Rectal smooth muscle tissue (tissue), 1 donor: ENCODE results near the gene FAM149A.

Experiments used
- H3K27ac ChIP-seq: one replicate; pipeline ENCODE4 v1.7.0; 2013; ENCODE audit warnings: low read depth, low read length, inconsistent platforms
- H3K27me3 ChIP-seq: one replicate; pipeline ENCODE4 v1.7.0; 2013; ENCODE audit warnings: low read length; ENCODE audit not compliant: control insufficient read depth, insufficient read depth
- H3K36me3 ChIP-seq: one replicate; pipeline ENCODE4 v1.7.0; 2013; ENCODE audit warnings: low read length; ENCODE audit not compliant: control insufficient read depth, insufficient read depth
- H3K4me1 ChIP-seq: one replicate; pipeline ENCODE4 v1.7.0; 2013; ENCODE audit warnings: low read length; ENCODE audit not compliant: control insufficient read depth, insufficient read depth
- H3K4me3 ChIP-seq: one replicate; pipeline ENCODE4 v1.7.0; 2013; ENCODE audit warnings: low read length
- H3K9ac ChIP-seq: one replicate; pipeline ENCODE4 v1.7.0; 2013; ENCODE audit warnings: low read length

Gene FAM149A

DNA sequence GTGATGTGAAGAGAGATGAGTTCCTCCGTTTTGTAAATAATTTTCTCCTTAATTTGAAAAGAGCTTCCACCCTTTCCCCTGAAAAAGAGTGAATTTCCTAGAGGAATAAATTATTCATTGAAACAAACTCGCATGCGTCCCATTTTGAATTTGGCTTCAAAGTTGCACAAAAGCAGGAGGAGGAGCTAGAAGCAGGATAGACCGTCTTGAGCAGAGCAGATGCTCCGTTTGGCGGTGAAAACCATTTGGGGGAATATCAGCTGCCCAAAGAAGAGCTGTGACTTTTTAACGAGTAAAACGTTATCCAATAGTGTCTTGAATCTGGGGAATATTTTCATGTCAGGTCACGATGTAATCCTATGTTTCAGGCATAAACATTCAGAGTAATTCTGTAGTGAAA is 42.0 kb downstream of the FAM149A start:
- H3K4me3 ChIP-seq = no peak overlapping the region
- peaks cover 2% of the 10 kb centered on the region for H3K36me3 ChIP-seq
- no peak overlapping the region for H3K9ac ChIP-seq
- no peaks in the 10 kb centered on the region for H3K4me1 ChIP-seq
- H3K27me3 ChIP-seq = no peaks in the 10 kb centered on the region
- no peak overlapping the region for H3K27ac ChIP-seq

DNA sequence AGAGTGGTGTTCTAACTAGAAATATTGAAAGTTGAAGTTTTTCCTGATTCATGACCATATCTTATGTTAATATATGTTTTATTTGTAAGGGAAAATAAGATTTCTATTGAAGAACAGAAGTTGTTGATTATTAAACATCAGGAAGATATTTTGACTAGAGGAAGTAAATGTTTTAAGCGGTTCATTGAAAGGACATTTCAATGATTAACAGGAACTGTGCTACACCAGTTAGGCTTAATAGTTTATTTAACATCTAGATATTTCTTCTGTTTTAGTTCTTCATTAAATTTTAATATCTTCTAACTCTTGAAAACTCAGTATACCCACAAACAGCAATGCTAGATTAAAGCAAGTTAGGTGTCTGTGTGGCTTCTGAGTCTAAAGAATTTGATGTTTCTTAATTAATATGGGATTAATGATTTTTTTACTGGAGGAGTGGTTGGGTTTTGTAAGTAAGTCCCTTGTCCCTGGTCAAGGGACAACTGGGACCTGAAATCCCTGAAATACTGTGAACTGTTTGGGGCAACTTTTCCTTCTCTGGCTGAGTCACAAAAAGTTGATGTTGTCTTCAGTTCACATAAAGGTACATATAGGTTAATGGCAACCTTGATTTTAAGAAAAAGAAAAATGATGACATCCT is 44.0 kb downstream of the FAM149A start:
- no peak overlapping the region for H3K9ac ChIP-seq
- H3K4me3 ChIP-seq = no peak overlapping the region
- H3K27ac ChIP-seq = no peak overlapping the region

DNA sequence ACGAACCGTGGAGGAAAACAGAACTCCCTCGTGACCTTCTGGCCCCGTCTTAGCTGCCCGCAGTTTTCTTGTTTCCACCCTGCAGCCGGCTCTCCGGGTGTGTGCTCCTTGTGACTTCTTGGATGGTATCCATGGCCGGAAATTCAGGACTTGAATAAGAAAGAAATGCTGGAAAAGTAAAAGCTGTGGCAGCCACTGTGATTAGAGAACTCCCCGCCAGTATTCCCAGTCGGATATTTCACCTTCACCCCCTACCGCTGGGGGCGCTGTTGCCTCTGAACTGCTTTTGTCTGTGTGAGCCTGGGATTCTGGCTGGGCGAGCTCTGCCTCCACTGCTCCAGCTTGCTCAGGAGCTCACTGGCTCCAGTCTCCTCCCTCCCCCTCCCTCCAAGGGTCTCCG is 45.4 kb downstream of the FAM149A start:
- H3K27me3 ChIP-seq = no peaks in the 10 kb centered on the region
- H3K9ac ChIP-seq = no peak overlapping the region
- peaks cover 2% of the 10 kb centered on the region for H3K36me3 ChIP-seq
- no peaks in the 10 kb centered on the region for H3K4me1 ChIP-seq
- no peak overlapping the region for H3K27ac ChIP-seq
- H3K4me3 ChIP-seq = peak overlapping the region; percentile 15

More for the DNA sequence above, 44.0 kb downstream of the FAM149A start:
- Histone ChIP-seq H3K36me3 (peaks cover 2% of the 10 kb centered on the region), H3K4me1 (no peaks in the 10 kb centered on the region), H3K27me3 (no peaks in the 10 kb centered on the region)

DNA sequence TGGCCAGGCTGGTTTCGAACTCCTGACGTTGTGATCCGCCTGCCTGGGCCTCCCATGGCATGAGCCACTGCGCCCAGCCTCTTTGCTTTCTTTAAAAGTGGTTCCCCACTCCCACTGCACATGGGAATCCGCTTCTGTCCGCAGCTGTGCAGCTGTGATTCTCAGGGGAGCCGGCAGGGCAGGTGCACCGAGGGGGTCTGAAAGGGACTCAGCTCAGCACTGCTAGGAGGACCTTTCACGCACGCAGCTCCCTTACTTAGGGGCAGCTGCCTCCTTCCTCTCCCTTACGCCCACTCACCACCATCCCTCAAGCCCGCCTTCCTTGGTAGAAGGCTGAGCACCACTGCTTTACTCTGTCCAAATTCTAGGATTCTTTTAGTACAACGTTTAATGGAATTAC is 46.4 kb downstream of the FAM149A start:
- Histone ChIP-seq H3K36me3 (peaks cover 2% of the 10 kb centered on the region), H3K27ac (no peak overlapping the region), H3K9ac (no peak overlapping the region), H3K4me1 (no peaks in the 10 kb centered on the region), H3K27me3 (no peaks in the 10 kb centered on the region), H3K4me3 (no peak overlapping the region)

DNA sequence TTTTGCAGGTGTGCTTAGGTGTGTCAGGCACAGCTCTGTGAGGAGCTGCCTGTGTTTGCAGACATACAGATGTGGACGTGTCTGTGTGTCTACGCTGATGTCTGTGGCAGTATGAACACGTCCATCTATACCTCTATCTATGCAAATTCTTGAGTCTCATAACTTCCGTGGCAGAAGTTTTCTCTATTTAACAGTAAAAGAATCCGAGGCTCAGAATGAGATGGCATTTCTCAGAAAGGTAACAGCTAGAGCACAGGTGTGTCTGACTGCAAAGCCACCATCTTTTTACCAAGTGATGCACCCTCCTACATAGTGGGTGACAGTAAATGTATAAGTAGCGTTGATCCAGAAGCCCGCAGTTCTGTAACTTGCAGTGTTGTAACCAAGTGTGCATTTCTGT is 47.0 kb downstream of the FAM149A start:
- Histone ChIP-seq H3K27ac (no peak overlapping the region), H3K4me3 (no peak overlapping the region), H3K27me3 (no peaks in the 10 kb centered on the region), H3K4me1 (no peaks in the 10 kb centered on the region), H3K9ac (no peak overlapping the region), H3K36me3 (peaks cover 2% of the 10 kb centered on the region)

DNA sequence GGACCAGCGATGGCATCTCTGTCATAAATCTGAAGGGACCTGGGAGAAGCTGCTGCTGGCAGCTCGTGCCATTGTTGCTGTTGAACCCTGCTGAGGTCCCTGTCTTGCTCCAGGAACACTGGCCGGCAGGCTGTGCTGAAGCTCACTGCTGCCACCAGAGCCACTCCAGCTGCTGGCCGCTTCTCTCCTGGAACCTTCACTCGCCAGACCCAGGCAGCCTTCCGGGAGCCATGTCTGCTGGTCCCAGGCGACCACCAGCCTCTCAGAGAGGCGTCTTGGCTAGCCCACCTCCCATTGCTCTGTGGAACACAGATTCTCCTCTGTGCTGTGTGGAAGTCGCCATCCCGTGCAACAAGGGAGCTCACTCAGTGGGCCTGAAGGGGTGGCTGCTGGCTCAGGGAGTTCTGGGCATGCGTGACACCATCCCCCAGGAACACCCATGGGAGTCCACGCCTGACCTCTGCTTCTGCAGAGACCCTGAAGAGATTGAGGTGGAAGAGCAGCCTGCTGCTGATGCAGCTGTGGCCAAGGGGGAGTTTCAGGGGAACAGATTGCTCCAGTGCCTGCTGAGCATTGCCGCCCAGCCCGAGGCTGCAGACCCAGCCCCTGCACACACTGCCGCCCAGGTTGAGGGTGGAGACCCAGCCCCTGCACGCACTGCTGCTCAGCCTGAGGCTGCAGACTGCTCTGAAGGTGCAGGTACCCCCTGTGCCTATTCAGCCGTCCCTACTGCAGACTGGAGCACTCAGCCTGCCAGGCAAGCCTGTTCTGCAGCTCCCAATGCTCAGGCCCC is 53.7 kb downstream of the FAM149A start:
- no peak overlapping the region for H3K27ac ChIP-seq
- H3K4me3 ChIP-seq = no peak overlapping the region
- H3K36me3 ChIP-seq = no peaks in the 10 kb centered on the region
- H3K9ac ChIP-seq = no peak overlapping the region
- H3K27me3 ChIP-seq = no peaks in the 10 kb centered on the region
- H3K4me1 ChIP-seq = no peaks in the 10 kb centered on the region

DNA sequence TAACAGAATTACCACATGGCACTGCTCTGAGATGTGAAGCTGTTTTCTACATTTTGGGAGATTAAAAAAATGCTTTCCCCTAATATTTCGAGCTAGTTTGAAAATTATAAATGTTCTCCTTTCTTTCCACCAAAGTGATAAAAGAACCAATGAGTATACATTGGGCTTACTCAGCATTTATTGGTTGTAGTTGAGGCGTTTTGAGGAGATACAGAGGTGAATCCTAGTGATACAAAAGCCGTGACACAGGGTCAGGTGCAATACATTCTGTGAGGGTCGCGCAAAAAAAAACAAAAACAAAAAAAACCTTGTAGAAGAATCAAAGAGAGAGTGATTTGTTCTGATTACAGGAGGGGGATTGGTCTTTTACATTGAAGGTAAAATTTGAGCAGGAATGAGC is 54.5 kb downstream of the FAM149A start:
- H3K27me3 ChIP-seq = no peaks in the 10 kb centered on the region
- no peaks in the 10 kb centered on the region for H3K36me3 ChIP-seq
- no peak overlapping the region for H3K4me3 ChIP-seq
- no peak overlapping the region for H3K27ac ChIP-seq
- no peak overlapping the region for H3K9ac ChIP-seq
- H3K4me1 ChIP-seq = no peaks in the 10 kb centered on the region

DNA sequence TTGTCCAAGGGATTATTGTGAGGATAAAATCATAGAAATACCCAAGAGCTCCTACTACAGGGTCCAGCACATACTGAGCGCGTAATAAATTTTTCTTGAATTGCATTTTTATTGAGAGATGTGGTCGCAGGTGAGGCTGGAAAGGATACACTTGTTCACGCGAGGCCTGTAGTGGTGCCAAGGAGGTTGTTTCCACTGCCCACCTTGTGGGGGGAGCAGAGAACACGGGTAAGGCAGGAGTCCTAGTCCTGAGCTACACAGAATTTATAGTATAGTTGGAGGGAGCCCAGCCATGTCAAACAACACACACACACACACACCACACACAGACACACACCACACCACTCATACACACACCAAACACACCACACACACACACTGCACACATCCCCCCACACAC is 55.1 kb downstream of the FAM149A start:
- H3K27me3 ChIP-seq = no peaks in the 10 kb centered on the region
- H3K27ac ChIP-seq = no peak overlapping the region
- H3K4me3 ChIP-seq = no peak overlapping the region
- H3K36me3 ChIP-seq = no peaks in the 10 kb centered on the region
- no peaks in the 10 kb centered on the region for H3K4me1 ChIP-seq
- H3K9ac ChIP-seq = no peak overlapping the region

DNA sequence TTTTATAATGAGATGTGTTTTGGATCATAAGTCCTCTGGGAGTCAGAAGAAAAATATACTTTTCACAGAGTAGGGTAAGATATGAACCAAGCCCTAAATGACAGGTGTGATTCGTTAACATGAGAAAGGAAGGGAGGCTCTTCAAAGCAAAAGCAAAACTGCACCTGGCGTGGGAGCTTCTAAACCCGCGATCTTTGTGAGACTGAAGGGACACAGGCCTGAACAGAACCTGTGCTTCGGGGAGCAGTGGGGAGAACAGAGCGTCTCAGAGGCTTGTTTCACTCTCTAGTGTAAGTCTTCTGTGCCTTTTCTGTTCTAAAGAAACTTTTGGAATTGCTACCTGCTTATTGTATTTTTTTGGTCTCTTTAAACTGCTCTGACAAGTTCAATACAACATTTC is 56.6 kb downstream of the FAM149A start:
- Histone ChIP-seq H3K36me3 (no peaks in the 10 kb centered on the region), H3K27me3 (no peaks in the 10 kb centered on the region), H3K9ac (no peak overlapping the region), H3K4me1 (no peaks in the 10 kb centered on the region), H3K27ac (no peak overlapping the region), H3K4me3 (no peak overlapping the region)

DNA sequence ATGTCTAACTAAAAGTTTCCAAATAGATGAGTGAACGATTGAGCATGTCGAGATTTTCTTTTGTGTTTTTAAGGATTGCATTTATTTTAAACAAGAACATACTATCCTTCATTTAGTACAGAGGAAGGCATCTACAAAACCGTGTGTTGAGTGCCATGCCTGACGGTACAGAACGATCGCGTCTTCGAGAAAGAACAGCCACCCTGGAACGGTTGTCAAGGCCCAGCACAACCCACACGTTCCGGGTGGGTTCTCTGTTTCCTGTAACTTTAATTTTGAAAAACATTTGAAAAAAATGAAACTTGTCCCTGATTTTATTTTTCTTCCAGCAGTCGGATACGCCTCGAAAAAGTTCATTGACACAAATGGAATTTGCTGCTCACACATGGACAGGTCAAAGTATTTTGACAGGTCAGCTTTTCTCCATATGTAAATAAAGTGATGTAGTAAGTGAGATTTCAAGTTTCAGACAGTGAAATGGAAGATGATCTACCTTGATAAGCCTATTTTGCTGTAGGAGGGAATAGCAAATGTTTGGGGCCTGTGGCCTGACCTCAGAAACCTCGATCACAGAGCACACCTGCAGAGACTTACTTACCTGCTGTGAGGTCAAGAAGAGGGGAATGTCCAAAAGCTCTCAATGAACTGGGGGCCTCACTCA is 62.5 kb downstream of the FAM149A start:
- no peaks in the 10 kb centered on the region for H3K4me1 ChIP-seq
- no peak overlapping the region for H3K9ac ChIP-seq
- H3K4me3 ChIP-seq = no peak overlapping the region
- H3K27ac ChIP-seq = no peak overlapping the region
- H3K36me3 ChIP-seq = no peaks in the 10 kb centered on the region
- H3K27me3 ChIP-seq = no peaks in the 10 kb centered on the region

DNA sequence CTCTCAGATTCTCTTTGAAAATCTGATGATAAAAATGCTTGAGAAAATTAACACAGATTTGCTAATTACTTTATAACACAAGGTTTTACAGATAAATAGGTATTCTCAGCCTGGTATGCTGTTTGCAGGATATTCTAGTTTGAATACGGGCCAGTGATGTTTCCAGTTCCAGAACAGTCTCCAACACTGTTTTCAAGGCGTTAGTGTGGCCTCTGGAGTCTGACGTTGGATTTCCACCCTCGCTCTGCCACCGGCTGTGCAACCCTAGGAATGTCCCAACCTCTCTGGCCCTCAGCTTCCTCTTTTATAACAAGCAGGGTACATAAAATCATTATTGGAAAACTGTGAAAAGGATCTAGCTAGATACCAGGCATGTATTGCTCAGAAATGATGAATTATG is 63.1 kb downstream of the FAM149A start:
- Histone ChIP-seq H3K9ac (no peak overlapping the region), H3K36me3 (no peaks in the 10 kb centered on the region), H3K4me1 (no peaks in the 10 kb centered on the region), H3K27ac (no peak overlapping the region), H3K27me3 (no peaks in the 10 kb centered on the region), H3K4me3 (no peak overlapping the region)

DNA sequence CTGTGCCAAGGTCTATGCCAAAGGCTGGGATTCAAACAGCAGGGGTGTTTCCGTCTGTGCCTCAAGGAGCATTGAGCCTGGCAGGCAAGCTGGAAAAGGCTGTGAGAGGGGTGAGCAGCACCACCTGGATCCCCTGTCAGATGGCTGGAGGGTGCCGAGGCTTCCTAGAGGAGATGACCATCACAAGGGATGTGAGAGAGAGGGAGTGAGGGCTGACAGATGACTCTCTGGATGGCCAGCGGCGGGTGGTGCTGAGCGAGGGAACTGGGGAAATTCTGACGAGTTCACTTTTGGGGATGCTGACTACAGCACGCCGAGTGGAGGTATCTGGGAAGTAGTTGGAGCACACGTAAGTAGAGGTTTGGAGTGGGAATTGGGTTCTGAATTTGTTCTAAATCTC is 64.2 kb downstream of the FAM149A start:
- no peaks in the 10 kb centered on the region for H3K27me3 ChIP-seq
- no peak overlapping the region for H3K4me3 ChIP-seq
- no peaks in the 10 kb centered on the region for H3K36me3 ChIP-seq
- H3K9ac ChIP-seq = no peak overlapping the region
- H3K4me1 ChIP-seq = no peaks in the 10 kb centered on the region
- no peak overlapping the region for H3K27ac ChIP-seq
